Measurements from ENCODE around the gene VPS13D. TPM values are rescaled to one million over a fixed set of nuclear protein-coding genes. Genes with fewer than 3 reads are reported as not detected.

Gene VPS13D
- polyA plus RNA-seq, 1 of the 3 experiments (the other 2 are of a cell fraction) = 15.0 TPM

- no peak for DNase-seq
Observed at GRCh38 chr1:12424793-12425192, 195.0 kb downstream of the VPS13D start.

DNA sequence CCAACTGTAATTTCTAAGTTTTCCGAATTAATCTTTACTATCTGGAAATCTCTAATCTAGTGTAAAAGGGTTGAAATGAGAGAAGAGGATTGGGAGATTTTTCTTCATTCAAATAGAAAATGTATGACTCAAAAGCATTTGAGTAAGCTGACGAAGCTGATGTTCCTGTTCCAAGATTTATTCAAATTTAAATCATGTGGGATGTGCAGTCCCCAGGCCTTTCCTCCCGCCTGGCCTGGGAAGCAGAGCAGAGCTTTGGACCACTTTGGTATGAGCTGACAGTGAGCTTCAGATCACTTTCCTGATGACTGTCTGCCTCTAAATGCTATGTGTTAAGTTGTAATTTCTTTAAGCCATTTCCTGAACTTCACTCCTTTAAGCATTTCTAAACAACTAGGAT is 196.2 kb downstream of the VPS13D start:
- Histone ChIP-seq H4K20me1 (ENCODE audit: insufficient read depth) (no peaks in the 10 kb centered on the region), H3K4me1 (ENCODE audit: control insufficient read depth in 1 of 2, insufficient read depth in 2 of 2, low read depth in 1 of 2, low read length in 1 of 2) (peaks cover 3 to 13% of the 10 kb centered on the region in 2 experiments), H3K4me2 (no peak overlapping the region), H3K9me2 (no peaks in the 10 kb centered on the region), H2AFZ (ENCODE audit: low read depth) (no peak overlapping the region), H3F3A (replicated peaks; ENCODE audit: insufficient read depth) (peaks cover 11% of the 10 kb centered on the region), H3K9me3 (no peaks in the 10 kb centered on the region), H3K27ac (ENCODE audit: low read depth in 2 of 2, low read length in 1 of 2) (no peak overlapping the region), H3K36me3 (replicated peaks in 1 of 2; ENCODE audit: control insufficient read depth in 1 of 2, insufficient read depth in 2 of 2, low read length in 1 of 2) (peaks cover 0 to 13% of the 10 kb centered on the region in 2 experiments), H3K4me3 (ENCODE audit: low read depth in 2 of 2, low read length in 1 of 2) (no peak overlapping the region), H3K9ac (no peak overlapping the region), H3K27me3 (ENCODE audit: insufficient read depth) (no peaks in the 10 kb centered on the region), H3K79me2 (ENCODE audit: insufficient read depth) (no peaks in the 10 kb centered on the region)
- WGBS (ENCODE audit: low lambda C conversion rate) = 73% methylated on average over 3 of the region's 3 CpGs
- POLR2A ChIA-PET = no interaction called here
- CTCF ChIA-PET = interaction anchor here (1.2 kb wide), 1 partner anchor 52 kb away, joined by 3 read pairs; no protein-coding TSS in a partner anchor
- TF ChIP-seq JUND (IDR thresholded peaks at IDR 0.05) (no peak), TAF1 (IDR thresholded peaks at IDR 0.05; ENCODE audit: borderline replicate concordance, low read depth, low read length) (no peak), PBX3 (IDR thresholded peaks at IDR 0.05) (no peak), CHD2 (IDR thresholded peaks at IDR 0.05; ENCODE audit: low read length, partially characterized antibody) (no peak), TEAD4 (IDR thresholded peaks at IDR 0.05; ENCODE audit: borderline replicate concordance, insufficient read depth) (no peak), RCOR1 (IDR thresholded peaks at IDR 0.05; ENCODE audit: low read length) (no peak), FOXJ3 (CRISPR knock-in tag; IDR thresholded peaks at IDR 0.05) (no peak), ELF1 (IDR thresholded peaks at IDR 0.05) (no peak), MEF2A (IDR thresholded peaks at IDR 0.05; ENCODE audit: borderline replicate concordance, low read depth) (no peak), NFIC (IDR thresholded peaks at IDR 0.05; ENCODE audit: borderline replicate concordance) (no peak), REST (IDR thresholded peaks at IDR 0.05; ENCODE audit: low read depth, low read length) (no peak), POLR2AphosphoS5 (IDR thresholded peaks at IDR 0.05; ENCODE audit: low read depth, low read length) (no peak), USF2 (IDR thresholded peaks at IDR 0.05; ENCODE audit: borderline replicate concordance, low read depth, low read length) (no peak)
- TF ChIP-seq, protein P1, sequence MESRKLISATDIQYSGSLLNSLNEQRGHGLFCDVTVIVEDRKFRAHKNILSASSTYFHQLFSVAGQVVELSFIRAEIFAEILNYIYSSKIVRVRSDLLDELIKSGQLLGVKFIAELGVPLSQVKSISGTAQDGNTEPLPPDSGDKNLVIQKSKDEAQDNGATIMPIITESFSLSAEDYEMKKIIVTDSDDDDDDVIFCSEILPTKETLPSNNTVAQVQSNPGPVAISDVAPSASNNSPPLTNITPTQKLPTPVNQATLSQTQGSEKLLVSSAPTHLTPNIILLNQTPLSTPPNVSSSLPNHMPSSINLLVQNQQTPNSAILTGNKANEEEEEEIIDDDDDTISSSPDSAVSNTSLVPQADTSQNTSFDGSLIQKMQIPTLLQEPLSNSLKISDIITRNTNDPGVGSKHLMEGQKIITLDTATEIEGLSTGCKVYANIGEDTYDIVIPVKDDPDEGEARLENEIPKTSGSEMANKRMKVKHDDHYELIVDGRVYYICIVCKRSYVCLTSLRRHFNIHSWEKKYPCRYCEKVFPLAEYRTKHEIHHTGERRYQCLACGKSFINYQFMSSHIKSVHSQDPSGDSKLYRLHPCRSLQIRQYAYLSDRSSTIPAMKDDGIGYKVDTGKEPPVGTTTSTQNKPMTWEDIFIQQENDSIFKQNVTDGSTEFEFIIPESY (IDR thresholded peaks at IDR 0.05; ENCODE audit: borderline replicate concordance, low read depth) = no peak
- DNase-seq = no peak

More at GRCh38 chr1:12424793-12425192, 195.0 kb downstream of the VPS13D start:
- H3K79me2 ChIP-seq (ENCODE audit: insufficient read depth) = no peaks in the 10 kb centered on the region
- H3K36me3 ChIP-seq (replicated peaks in 1 of 2; ENCODE audit: control insufficient read depth in 1 of 2, insufficient read depth in 2 of 2, low read length in 1 of 2) = peaks cover 2 to 13% of the 10 kb centered on the region in 2 experiments
- H3K27me3 ChIP-seq (ENCODE audit: insufficient read depth) = no peaks in the 10 kb centered on the region
- peaks cover 11% of the 10 kb centered on the region for H3F3A ChIP-seq (replicated peaks; ENCODE audit: insufficient read depth)
- H3K9ac ChIP-seq = no peak overlapping the region
- no peaks in the 10 kb centered on the region for H4K20me1 ChIP-seq (ENCODE audit: insufficient read depth)
- H3K27ac ChIP-seq (ENCODE audit: low read depth in 2 of 2, low read length in 1 of 2) = peak overlapping the region in 1 of 2 experiments; percentile 40; a peak in 2 of 4 replicates
- CTCF ChIA-PET = interaction anchor here (1.5 to 1.6 kb wide), 2 partner anchors 14 to 20 kb away, joined by 3 to 5 read pairs; no protein-coding TSS in a partner anchor
- no peaks in the 10 kb centered on the region for H3K9me2 ChIP-seq
- H2AFZ ChIP-seq (ENCODE audit: low read depth) = no peak overlapping the region
- no peak for TF ChIP-seq RAD21 (IDR thresholded peaks at IDR 0.05; ENCODE audit: low read length)
- TF ChIP-seq, protein P2, sequence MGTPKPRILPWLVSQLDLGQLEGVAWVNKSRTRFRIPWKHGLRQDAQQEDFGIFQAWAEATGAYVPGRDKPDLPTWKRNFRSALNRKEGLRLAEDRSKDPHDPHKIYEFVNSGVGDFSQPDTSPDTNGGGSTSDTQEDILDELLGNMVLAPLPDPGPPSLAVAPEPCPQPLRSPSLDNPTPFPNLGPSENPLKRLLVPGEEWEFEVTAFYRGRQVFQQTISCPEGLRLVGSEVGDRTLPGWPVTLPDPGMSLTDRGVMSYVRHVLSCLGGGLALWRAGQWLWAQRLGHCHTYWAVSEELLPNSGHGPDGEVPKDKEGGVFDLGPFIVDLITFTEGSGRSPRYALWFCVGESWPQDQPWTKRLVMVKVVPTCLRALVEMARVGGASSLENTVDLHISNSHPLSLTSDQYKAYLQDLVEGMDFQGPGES (IDR thresholded peaks at IDR 0.05; ENCODE audit: low read depth, low read length) = no peak
- TF ChIP-seq, protein P3, sequence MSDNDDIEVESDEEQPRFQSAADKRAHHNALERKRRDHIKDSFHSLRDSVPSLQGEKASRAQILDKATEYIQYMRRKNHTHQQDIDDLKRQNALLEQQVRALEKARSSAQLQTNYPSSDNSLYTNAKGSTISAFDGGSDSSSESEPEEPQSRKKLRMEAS (IDR thresholded peaks at IDR 0.05; ENCODE audit: low read depth) = no peak
- TF ChIP-seq CHD2 (IDR thresholded peaks at IDR 0.05; ENCODE audit: low read length, partially characterized antibody) = no peak
- POLR2A ChIA-PET = no interaction called here
- no peak overlapping the region for H3K4me2 ChIP-seq
- no peak overlapping the region for H3K4me3 ChIP-seq (ENCODE audit: low read depth in 2 of 2, low read length in 1 of 2)
- H3K9me3 ChIP-seq = no peaks in the 10 kb centered on the region
- peaks cover 0 to 13% of the 10 kb centered on the region in 2 experiments; a peak in 3 of 4 replicates for H3K4me1 ChIP-seq (ENCODE audit: control insufficient read depth in 1 of 2, insufficient read depth in 2 of 2, low read depth in 1 of 2, low read length in 1 of 2)

Data from SK-N-SH (cell line).